ENCODE results near the gene TOR4A. TPM values are rescaled to one million over a fixed set of nuclear protein-coding genes. Genes with fewer than 3 reads are reported as not detected.
A peak's percentile ranks its signal among the peaks of the same experiment; 100 is the strongest.

The TOR4A gene
- total and polyA plus RNA-seq, 9 of the 15 experiments (the other 6 are each of a cell fraction or from before 2014, with no cell fraction given) = 3.9 to 49.2 (median 8.8) TPM

DNA sequence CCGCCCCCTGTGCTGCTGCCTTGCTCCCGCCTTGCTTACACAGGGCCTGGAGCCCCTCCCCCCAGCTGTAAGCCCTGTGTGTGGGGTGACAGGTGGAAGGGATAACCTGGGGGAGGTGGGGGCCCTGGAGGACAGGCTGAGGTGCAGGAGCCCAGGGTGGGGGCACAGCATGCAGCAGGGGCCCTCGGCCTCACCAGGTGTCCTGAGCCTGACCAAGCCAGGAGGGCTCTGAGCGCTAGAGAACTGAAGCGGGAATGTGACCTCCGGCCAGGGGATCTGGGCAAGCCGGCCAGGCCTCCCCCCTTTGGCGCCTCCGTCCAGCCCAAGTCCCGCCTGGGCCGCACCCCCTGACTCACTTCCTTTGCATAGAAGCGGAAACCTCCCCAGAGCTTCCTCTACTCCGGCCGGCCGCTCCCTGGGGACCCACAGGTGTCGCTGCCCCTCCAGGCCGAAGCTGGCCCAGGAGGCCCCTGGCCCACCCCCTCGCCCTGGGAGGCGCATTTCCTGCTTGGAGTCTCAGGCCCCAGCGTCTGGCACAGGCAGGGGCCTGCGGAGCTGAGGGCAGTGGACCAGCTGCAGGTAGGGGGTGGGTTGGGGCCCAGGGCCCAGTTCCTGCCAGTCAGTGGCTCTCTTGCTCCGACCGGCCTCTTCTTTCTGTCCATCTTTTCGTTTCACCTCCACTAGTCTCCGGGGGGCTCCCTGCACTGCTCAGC is at the start of gene TOR4A (continued):
- TF ChIP-seq PRPF4 (IDR thresholded peaks at IDR 0.05; ENCODE audit: insufficient read depth, low read depth, low read length, poor library complexity, severe bottlenecking) (no peak), ZNF175 (CRISPR knock-in tag; IDR thresholded peaks at IDR 0.05; ENCODE audit: low read depth) (peak; percentile 55; the same call in 1 of the 2 replicates), PRMT5 (CRISPR knock-in tag; IDR thresholded peaks at IDR 0.05) (no peak), ZNF785 (CRISPR knock-in tag; IDR thresholded peaks at IDR 0.05) (no peak), FOXA1 (IDR thresholded peaks at IDR 0.05; ENCODE audit: borderline replicate concordance) (no peak), POLR2B (IDR thresholded peaks at IDR 0.05; ENCODE audit: low read depth, partially characterized antibody) (peak; percentile 78), SAFB (IDR thresholded peaks at IDR 0.05; ENCODE audit: borderline replicate concordance, low read depth, low read length) (no peak), SPI1 (IDR thresholded peaks at IDR 0.05; ENCODE audit: borderline replicate concordance, low read depth, low read length) (peak; percentile 86), RCOR1 (IDR thresholded peaks at IDR 0.05; ENCODE audit: borderline replicate concordance in 1 of 2, low read depth in 2 of 2, low read length in 2 of 2) (peak in 1 of 2 experiments; percentile 65; a peak in 1 of 4 replicates), GTF2F1 (IDR thresholded peaks at IDR 0.05; ENCODE audit: low read depth, low read length) (no peak), KDM5B (IDR thresholded peaks at IDR 0.05; ENCODE audit: insufficient replicate concordance, low read depth, low read length) (peak; percentile 55), FOXP1 (CRISPR knock-in tag; IDR thresholded peaks at IDR 0.05) (no peak), ZNF124 (CRISPR knock-in tag; IDR thresholded peaks at IDR 0.05) (no peak), CBX5 (IDR thresholded peaks at IDR 0.05; ENCODE audit: borderline replicate concordance, low read depth) (peak; percentile 9; the same call in 1 of the 2 replicates), TRIM24 (IDR thresholded peaks at IDR 0.05) (peak in 1 of 2 experiments; percentile 5; a peak in 2 of 4 replicates), GABPB2 (CRISPR knock-in tag; conservative IDR thresholded peaks at IDR 0.05) (no peak), GATAD2A (IDR thresholded peaks at IDR 0.05) (peak; percentile 32; the same call in 1 of the 2 replicates), BRCA1 (IDR thresholded peaks at IDR 0.05) (no peak), BRCA1 (CRISPR knock-in tag; IDR thresholded peaks at IDR 0.05) (no peak), SRF (CRISPR knock-in tag; IDR thresholded peaks at IDR 0.05) (peak in 1 of 2 experiments; percentile 69; a peak in 2 of 4 replicates), SMARCE1 (IDR thresholded peaks at IDR 0.05) (peak; percentile 62; the same call in 1 of the 2 replicates), TEAD1 (CRISPR knock-in tag; IDR thresholded peaks at IDR 0.05) (no peak), CREB1 (IDR thresholded peaks at IDR 0.05) (no peak; the same call in 1 of the 2 replicates), CREB1 (CRISPR knock-in tag; IDR thresholded peaks at IDR 0.05) (no peak; the same call in 1 of the 2 replicates)
- TF ChIP-seq, protein P1, sequence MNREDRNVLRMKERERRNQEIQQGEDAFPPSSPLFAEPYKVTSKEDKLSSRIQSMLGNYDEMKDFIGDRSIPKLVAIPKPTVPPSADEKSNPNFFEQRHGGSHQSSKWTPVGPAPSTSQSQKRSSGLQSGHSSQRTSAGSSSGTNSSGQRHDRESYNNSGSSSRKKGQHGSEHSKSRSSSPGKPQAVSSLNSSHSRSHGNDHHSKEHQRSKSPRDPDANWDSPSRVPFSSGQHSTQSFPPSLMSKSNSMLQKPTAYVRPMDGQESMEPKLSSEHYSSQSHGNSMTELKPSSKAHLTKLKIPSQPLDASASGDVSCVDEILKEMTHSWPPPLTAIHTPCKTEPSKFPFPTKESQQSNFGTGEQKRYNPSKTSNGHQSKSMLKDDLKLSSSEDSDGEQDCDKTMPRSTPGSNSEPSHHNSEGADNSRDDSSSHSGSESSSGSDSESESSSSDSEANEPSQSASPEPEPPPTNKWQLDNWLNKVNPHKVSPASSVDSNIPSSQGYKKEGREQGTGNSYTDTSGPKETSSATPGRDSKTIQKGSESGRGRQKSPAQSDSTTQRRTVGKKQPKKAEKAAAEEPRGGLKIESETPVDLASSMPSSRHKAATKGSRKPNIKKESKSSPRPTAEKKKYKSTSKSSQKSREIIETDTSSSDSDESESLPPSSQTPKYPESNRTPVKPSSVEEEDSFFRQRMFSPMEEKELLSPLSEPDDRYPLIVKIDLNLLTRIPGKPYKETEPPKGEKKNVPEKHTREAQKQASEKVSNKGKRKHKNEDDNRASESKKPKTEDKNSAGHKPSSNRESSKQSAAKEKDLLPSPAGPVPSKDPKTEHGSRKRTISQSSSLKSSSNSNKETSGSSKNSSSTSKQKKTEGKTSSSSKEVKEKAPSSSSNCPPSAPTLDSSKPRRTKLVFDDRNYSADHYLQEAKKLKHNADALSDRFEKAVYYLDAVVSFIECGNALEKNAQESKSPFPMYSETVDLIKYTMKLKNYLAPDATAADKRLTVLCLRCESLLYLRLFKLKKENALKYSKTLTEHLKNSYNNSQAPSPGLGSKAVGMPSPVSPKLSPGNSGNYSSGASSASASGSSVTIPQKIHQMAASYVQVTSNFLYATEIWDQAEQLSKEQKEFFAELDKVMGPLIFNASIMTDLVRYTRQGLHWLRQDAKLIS (CRISPR knock-in tag; IDR thresholded peaks at IDR 0.05) = peak; percentile 51; the same call in 1 of the 2 replicates
- TF ChIP-seq, protein P2, sequence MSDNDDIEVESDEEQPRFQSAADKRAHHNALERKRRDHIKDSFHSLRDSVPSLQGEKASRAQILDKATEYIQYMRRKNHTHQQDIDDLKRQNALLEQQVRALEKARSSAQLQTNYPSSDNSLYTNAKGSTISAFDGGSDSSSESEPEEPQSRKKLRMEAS (CRISPR knock-in tag; IDR thresholded peaks at IDR 0.05) = peak; percentile 65; the same call in 1 of the 2 replicates
